Endothelial cell (in vitro differentiated cells): ENCODE measurements around the gene GXYLT2. TPM values are rescaled to one million over a fixed set of nuclear protein-coding genes. Genes with fewer than 3 reads are reported as not detected.

Source experiments
- DNase-seq: peaks from one replicate; pipeline ENCODE4 v3.0.0; 2021; ENCODE audit warnings: low spot score
- H3K27ac Mint-ChIP-seq: one replicate; pipeline ENCODE4 v1.8.0; 2021; ENCODE audit warnings: mixed read lengths, inconsistent platforms; ENCODE audit not compliant: unreplicated experiment
- H3K27me3 Mint-ChIP-seq: one replicate; pipeline ENCODE4 v1.8.0; 2021; ENCODE audit warnings: mild to moderate bottlenecking, moderate library complexity, mixed read lengths, inconsistent platforms; ENCODE audit not compliant: unreplicated experiment
- H3K36me3 Mint-ChIP-seq: one replicate; pipeline ENCODE4 v1.8.0; 2021; ENCODE audit warnings: mild to moderate bottlenecking, low read depth, mixed read lengths, inconsistent platforms; ENCODE audit not compliant: unreplicated experiment
- H3K4me1 Mint-ChIP-seq: one replicate; pipeline ENCODE4 v1.8.0; 2021; ENCODE audit warnings: mild to moderate bottlenecking, mixed read lengths, inconsistent platforms; ENCODE audit not compliant: unreplicated experiment
- H3K4me3 Mint-ChIP-seq: one replicate; pipeline ENCODE4 v1.8.0; 2021; ENCODE audit warnings: mild to moderate bottlenecking, mixed read lengths, inconsistent platforms; ENCODE audit not compliant: unreplicated experiment
- H3K9me3 Mint-ChIP-seq: one replicate; pipeline ENCODE4 v1.8.0; 2021; ENCODE audit warnings: mixed read lengths, inconsistent platforms; ENCODE audit not compliant: unreplicated experiment
- total RNA-seq: library from RNA; stranded (reverse); fragmentation: NEBNext Ultra II Directional; extraction: Animal tissue kit (Norgen Biotek cat#: 25700); gene quantifications from one replicate; pipeline ENCODE4 v1.2.1, GENCODE V29; 2021; ENCODE audit not compliant: unreplicated experiment
- TF ChIP-seq, protein P1 (sequence below): fragments of 200-600 bp; sonication (generic); IDR thresholded peaks from one replicate; pipeline ENCODE4 v1.5.0; 2021; ENCODE audit warnings: antibody characterized with exemption; ENCODE audit not compliant: unreplicated experiment

GXYLT2 gene
- total RNA-seq, 1 donor from 2014 or later, result 1.8 TPM

GRCh38 chr3:72962317-72962716, 74.5 kb downstream of the GXYLT2 start:
- Mint-ChIP-seq H3K4me1 (no peaks in the 10 kb centered on the region), H3K4me3 (no peak overlapping the region), H3K36me3 (no peaks in the 10 kb centered on the region), H3K27me3 (no peaks in the 10 kb centered on the region), H3K27ac (no peak overlapping the region), H3K9me3 (no peaks in the 10 kb centered on the region)
- DNase-seq, result no peak
- TF ChIP-seq, protein P1, sequence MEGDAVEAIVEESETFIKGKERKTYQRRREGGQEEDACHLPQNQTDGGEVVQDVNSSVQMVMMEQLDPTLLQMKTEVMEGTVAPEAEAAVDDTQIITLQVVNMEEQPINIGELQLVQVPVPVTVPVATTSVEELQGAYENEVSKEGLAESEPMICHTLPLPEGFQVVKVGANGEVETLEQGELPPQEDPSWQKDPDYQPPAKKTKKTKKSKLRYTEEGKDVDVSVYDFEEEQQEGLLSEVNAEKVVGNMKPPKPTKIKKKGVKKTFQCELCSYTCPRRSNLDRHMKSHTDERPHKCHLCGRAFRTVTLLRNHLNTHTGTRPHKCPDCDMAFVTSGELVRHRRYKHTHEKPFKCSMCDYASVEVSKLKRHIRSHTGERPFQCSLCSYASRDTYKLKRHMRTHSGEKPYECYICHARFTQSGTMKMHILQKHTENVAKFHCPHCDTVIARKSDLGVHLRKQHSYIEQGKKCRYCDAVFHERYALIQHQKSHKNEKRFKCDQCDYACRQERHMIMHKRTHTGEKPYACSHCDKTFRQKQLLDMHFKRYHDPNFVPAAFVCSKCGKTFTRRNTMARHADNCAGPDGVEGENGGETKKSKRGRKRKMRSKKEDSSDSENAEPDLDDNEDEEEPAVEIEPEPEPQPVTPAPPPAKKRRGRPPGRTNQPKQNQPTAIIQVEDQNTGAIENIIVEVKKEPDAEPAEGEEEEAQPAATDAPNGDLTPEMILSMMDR, result no peak

- no peaks in the 10 kb centered on the region for H3K4me1 Mint-ChIP-seq
- no peak overlapping the region for H3K27ac Mint-ChIP-seq
- no peaks in the 10 kb centered on the region for H3K36me3 Mint-ChIP-seq
- no peak for DNase-seq
- no peaks in the 10 kb centered on the region for H3K27me3 Mint-ChIP-seq
- no peak overlapping the region for H3K4me3 Mint-ChIP-seq
- TF ChIP-seq, protein P1, result no peak
- H3K9me3 Mint-ChIP-seq, result no peaks in the 10 kb centered on the region
These were observed 76.8 kb downstream of the GXYLT2 start for GRCh38 chr3:72964633-72965032.

DNA sequence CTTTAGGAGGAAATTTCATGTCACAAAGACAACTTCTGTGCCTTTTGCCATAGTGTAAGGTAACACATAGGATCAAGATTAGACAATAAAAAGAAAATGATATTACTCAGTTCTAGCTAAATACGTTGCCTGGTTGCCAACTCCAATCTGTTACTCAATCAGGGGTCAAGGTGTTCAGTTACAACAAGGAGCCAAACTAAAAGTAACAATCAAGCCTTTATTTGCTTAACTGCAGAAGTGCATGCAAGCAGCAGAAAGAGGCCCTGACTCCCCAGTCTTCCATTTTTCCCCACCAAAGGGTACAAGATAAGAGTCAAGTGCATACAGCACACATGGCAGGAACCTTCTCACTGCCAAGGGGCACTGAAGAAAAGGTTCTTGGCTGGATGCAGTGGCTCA, 80.4 kb downstream of the GXYLT2 start:
- DNase-seq, result no peak
- H3K36me3 Mint-ChIP-seq, result no peaks in the 10 kb centered on the region
- TF ChIP-seq, protein P1, result no peak
- H3K27me3 Mint-ChIP-seq, result no peaks in the 10 kb centered on the region
- H3K4me3 Mint-ChIP-seq, result no peak overlapping the region
- peaks cover 3% of the 10 kb centered on the region for H3K4me1 Mint-ChIP-seq
- no peaks in the 10 kb centered on the region for H3K9me3 Mint-ChIP-seq
- H3K27ac Mint-ChIP-seq, result no peak overlapping the region

DNA sequence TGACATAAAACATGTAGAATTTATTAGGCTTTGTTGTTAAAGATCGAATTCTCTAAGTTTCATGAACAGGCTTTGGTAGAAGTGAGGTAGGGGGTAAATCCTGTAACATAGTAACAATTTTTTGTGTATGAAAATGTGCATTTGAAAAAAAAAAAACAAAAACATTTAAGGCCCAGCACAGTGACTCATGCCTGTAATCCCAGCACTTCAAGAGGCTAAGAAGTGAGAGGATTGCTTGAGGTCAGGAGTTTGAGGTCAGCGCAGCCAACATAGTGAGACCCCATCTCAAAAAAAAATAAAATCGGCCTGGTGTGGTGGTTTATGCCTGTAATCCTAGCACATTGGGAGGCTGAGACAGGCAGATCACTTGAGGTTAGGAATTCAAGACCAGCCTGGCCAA, 81.9 kb downstream of the GXYLT2 start:
- Mint-ChIP-seq H3K4me3 (no peak overlapping the region), H3K9me3 (no peaks in the 10 kb centered on the region), H3K36me3 (no peaks in the 10 kb centered on the region), H3K27me3 (no peaks in the 10 kb centered on the region), H3K27ac (no peak overlapping the region), H3K4me1 (peaks cover 4% of the 10 kb centered on the region)
- TF ChIP-seq, protein P1, result no peak
- no peak for DNase-seq

GRCh38 chr3:72970942-72971341, 83.1 kb downstream of the GXYLT2 start:
- H3K27ac Mint-ChIP-seq, result no peak overlapping the region
- DNase-seq, result no peak
- TF ChIP-seq, protein P1, result no peak
- peaks cover 4% of the 10 kb centered on the region for H3K4me1 Mint-ChIP-seq
- no peaks in the 10 kb centered on the region for H3K9me3 Mint-ChIP-seq
- H3K4me3 Mint-ChIP-seq, result no peak overlapping the region
- H3K27me3 Mint-ChIP-seq, result no peaks in the 10 kb centered on the region
- H3K36me3 Mint-ChIP-seq, result no peaks in the 10 kb centered on the region
